ENCODE measurements around the gene KLHL35. TPM values are rescaled to one million over a fixed set of nuclear protein-coding genes. Genes with fewer than 3 reads are reported as not detected.
A peak's percentile ranks its signal among the peaks of the same experiment; 100 is the strongest.
"Not testable (repeated sequence)": the region's sequence is repeated elsewhere in the genome, so short reads cannot be mapped to it uniquely, and the experiment has no call there.

KLHL35 gene
- total and polyA plus RNA-seq, 2 experiments from 2014 or later, result 2.2 to 3.4 TPM

GRCh38 chr11:75386942-75387630 lies 45.9 kb downstream of the KLHL35 start:
- Histone ChIP-seq H3K36me3 (no peaks in the 10 kb centered on the region), H3K4me3 (no peak overlapping the region), H3K27ac (no peak overlapping the region), H3K9me3 (ENCODE audit: low read depth) (no peaks in the 10 kb centered on the region), H3K27me3 (no peaks in the 10 kb centered on the region), H3K4me1 (ENCODE audit: low read depth) (peaks cover 3% of the 10 kb centered on the region)
- TF ChIP-seq, protein P1, sequence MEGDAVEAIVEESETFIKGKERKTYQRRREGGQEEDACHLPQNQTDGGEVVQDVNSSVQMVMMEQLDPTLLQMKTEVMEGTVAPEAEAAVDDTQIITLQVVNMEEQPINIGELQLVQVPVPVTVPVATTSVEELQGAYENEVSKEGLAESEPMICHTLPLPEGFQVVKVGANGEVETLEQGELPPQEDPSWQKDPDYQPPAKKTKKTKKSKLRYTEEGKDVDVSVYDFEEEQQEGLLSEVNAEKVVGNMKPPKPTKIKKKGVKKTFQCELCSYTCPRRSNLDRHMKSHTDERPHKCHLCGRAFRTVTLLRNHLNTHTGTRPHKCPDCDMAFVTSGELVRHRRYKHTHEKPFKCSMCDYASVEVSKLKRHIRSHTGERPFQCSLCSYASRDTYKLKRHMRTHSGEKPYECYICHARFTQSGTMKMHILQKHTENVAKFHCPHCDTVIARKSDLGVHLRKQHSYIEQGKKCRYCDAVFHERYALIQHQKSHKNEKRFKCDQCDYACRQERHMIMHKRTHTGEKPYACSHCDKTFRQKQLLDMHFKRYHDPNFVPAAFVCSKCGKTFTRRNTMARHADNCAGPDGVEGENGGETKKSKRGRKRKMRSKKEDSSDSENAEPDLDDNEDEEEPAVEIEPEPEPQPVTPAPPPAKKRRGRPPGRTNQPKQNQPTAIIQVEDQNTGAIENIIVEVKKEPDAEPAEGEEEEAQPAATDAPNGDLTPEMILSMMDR (IDR thresholded peaks at IDR 0.05; ENCODE audit: low read depth, low read length), result no peak
- DNase-seq (ENCODE audit: low read depth in 1 of 2, low spot score in 1 of 2), result no peak

- H3K27me3 ChIP-seq, result no peaks in the 10 kb centered on the region
- H3K4me1 ChIP-seq (ENCODE audit: low read depth), result peaks cover 3% of the 10 kb centered on the region
- H3K4me3 ChIP-seq, result no peak overlapping the region
- H3K9me3 ChIP-seq (ENCODE audit: low read depth), result no peaks in the 10 kb centered on the region
- H3K36me3 ChIP-seq, result no peaks in the 10 kb centered on the region
- peak; percentile 72 to 84 for DNase-seq (ENCODE audit: low read depth in 1 of 2, low spot score in 1 of 2)
- TF ChIP-seq, protein P1 (IDR thresholded peaks at IDR 0.05; ENCODE audit: low read depth, low read length), result peak; percentile 99
- H3K27ac ChIP-seq, result no peak overlapping the region
Observed at GRCh38 chr11:75384438-75385080, 48.4 kb downstream of the KLHL35 start.

DNA sequence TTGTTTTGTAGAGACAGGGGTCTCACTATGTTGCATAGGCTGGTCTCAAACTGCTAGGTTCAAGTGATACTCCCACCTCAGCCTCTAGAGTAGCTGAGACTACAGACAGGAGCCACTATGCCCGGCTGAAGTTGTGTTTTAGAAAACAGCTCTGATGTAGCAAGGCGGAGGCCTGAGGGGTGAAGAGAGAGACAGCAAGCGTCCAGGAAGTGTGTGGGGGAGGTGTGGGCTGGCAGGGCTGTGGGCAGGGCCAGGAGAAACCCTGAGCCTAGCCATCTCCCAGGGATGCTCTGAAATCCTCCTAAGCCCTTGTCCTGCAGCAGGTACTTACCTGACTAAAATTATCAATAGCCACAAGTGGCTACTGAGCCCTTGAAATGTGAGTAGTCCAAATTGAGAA lies 49.8 kb downstream of the KLHL35 start:
- no peaks in the 10 kb centered on the region for H3K4me1 ChIP-seq (ENCODE audit: low read depth)
- TF ChIP-seq, protein P1 (IDR thresholded peaks at IDR 0.05; ENCODE audit: low read depth, low read length), result no peak
- H3K9me3 ChIP-seq (ENCODE audit: low read depth), result no peaks in the 10 kb centered on the region
- no peaks in the 10 kb centered on the region for H3K27me3 ChIP-seq
- H3K36me3 ChIP-seq, result no peaks in the 10 kb centered on the region
- H3K4me3 ChIP-seq, result no peak overlapping the region
- DNase-seq (ENCODE audit: low read depth in 1 of 2, low spot score in 1 of 2), result no peak
- H3K27ac ChIP-seq, result no peak overlapping the region

DNA sequence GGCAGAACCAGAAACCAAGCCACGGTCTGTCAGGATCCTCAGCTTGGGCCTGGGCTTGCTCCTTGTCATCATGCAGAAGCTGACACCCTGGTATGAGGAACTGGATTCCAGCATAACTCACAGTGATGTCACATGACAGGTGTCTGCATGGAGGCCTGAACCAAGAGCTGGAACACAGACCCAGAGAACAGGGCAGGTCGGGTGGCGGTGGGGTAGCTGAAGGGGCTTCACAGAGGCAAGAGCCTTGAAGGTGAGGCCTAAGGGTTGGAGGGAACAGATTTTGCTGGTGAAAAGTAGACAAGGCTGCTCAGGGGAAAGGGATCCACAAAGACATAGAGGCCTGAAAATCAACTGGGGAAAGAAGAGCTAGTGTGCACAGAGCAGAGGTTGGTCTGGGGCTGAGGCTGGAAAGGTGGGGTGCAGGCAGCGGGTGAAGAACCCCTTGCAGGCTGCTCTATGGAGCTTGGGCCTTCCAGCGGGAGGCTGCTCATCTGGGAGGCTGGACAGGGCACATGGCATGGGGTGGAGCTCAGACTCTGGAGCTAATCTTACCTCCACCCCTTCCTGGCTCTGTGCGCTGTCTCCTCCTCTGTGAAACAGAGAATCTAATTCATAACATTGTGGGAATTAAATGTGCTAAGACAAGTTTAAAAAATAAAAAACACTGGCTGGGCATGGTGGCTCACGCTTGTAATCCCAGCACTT lies 52.1 kb downstream of the KLHL35 start:
- H3K36me3 ChIP-seq, result no peaks in the 10 kb centered on the region
- DNase-seq (ENCODE audit: low read depth in 1 of 2, low spot score in 1 of 2), result peak in 1 of 2 donors; percentile 77
- H3K4me3 ChIP-seq, result no peak overlapping the region
- H3K27ac ChIP-seq, result peak overlapping the region; percentile 54
- TF ChIP-seq, protein P1 (IDR thresholded peaks at IDR 0.05; ENCODE audit: low read depth, low read length), result no peak
- H3K4me1 ChIP-seq (ENCODE audit: low read depth), result no peaks in the 10 kb centered on the region
- no peaks in the 10 kb centered on the region for H3K9me3 ChIP-seq (ENCODE audit: low read depth)
- peaks cover 2% of the 10 kb centered on the region for H3K27me3 ChIP-seq

- H3K4me3 ChIP-seq, result no peak overlapping the region
- H3K4me1 ChIP-seq (ENCODE audit: low read depth), result no peaks in the 10 kb centered on the region
- DNase-seq (ENCODE audit: low read depth in 1 of 2, low spot score in 1 of 2), result no peak
- H3K9me3 ChIP-seq (ENCODE audit: low read depth), result no peaks in the 10 kb centered on the region
- peak overlapping the region; percentile 54 for H3K27ac ChIP-seq
- peaks cover 2% of the 10 kb centered on the region for H3K27me3 ChIP-seq
- TF ChIP-seq, protein P1 (IDR thresholded peaks at IDR 0.05; ENCODE audit: low read depth, low read length), result no peak
- H3K36me3 ChIP-seq, result no peaks in the 10 kb centered on the region
Observed at GRCh38 chr11:75380245-75380644, 52.8 kb downstream of the KLHL35 start.

DNA sequence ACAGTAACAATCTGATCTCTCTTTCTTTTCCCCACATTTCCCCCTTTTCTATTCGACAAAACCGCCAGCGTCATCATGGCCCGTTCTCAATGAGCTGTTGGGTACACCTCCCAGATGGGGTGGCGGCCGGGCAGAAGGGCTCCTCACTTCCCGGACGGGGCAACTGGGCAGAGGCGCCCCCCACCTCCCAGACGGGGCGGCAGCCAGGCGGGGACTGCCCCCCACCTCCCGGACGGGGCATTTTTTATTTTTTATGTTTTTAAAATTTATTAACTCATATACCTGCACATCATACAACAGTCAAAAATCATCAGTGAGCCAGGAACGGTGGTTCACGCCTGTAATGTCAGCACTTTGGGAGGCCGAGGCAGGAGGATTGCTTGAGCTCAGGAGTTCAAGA lies 54.2 kb downstream of the KLHL35 start:
- H3K27me3 ChIP-seq; DNase-seq (ENCODE audit: low read depth in 1 of 2, low spot score in 1 of 2); H3K36me3 ChIP-seq; H3K9me3 ChIP-seq (ENCODE audit: low read depth); H3K27ac ChIP-seq; H3K4me1 ChIP-seq (ENCODE audit: low read depth); H3K4me3 ChIP-seq: not testable (repeated sequence)
